ENCODE measurements around the gene SERPINA10. TPM values are rescaled to one million over a fixed set of nuclear protein-coding genes. Genes with fewer than 3 reads are reported as not detected.

The SERPINA10 gene
- total and polyA plus RNA-seq, 12 donors, result 0.13 TPM; not detected in 11

- Histone ChIP-seq H3K4me3 (no peak overlapping the region), H3K27me3 (no peaks in the 10 kb centered on the region), H3K4me1 (replicated peaks in 1 of 2) (no peaks in the 10 kb centered on the region), H3K9me3 (replicated peaks in 1 of 3) (no peaks in the 10 kb centered on the region), H3K27ac (no peak overlapping the region), H3K36me3 (replicated peaks in 1 of 2) (no peaks in the 10 kb centered on the region)
- no peak for TF ChIP-seq CTCF (IDR thresholded peaks at IDR 0.05)
- TF ChIP-seq POLR2A (IDR thresholded peaks at IDR 0.05), result no peak
- DNase-seq, result no peak
- 43 to 76% (median 63%) methylated on average over 3 of the region's 3 CpGs for WGBS, 4 donors
- intact Hi-C loops (cut with DNase I), result no loop called here
These were observed 483 bp upstream of the SERPINA10 start for GRCh38 chr14:94293578-94293924.

- no peak overlapping the region for H3K4me3 ChIP-seq
- no peaks in the 10 kb centered on the region for H3K27me3 ChIP-seq
- no peaks in the 10 kb centered on the region for H3K9me3 ChIP-seq (replicated peaks in 1 of 3)
- H3K4me1 ChIP-seq (replicated peaks in 1 of 2), result no peaks in the 10 kb centered on the region
- H3K27ac ChIP-seq, result no peak overlapping the region
- no peaks in the 10 kb centered on the region for H3K36me3 ChIP-seq (replicated peaks in 1 of 2)
- intact Hi-C loops (cut with DNase I), result no loop called here
- TF ChIP-seq CTCF (IDR thresholded peaks at IDR 0.05) (no peak), POLR2A (IDR thresholded peaks at IDR 0.05) (no peak)
- 72 to 100% (median 88%) methylated on average over 1 to 3 of the region's 3 CpGs for WGBS, 4 donors
- no peak for DNase-seq
These were observed 569 bp downstream of the SERPINA10 start for GRCh38 chr14:94292526-94292871.

- intact Hi-C loops (cut with DNase I), result no loop called here
- no peak for DNase-seq
- 73 to 79% (median 75%) methylated on average over 11 to 15 of the region's 15 CpGs for WGBS, 4 donors
These were observed 1.1 kb downstream of the SERPINA10 start for GRCh38 chr14:94291906-94292525.

GRCh38 chr14:94291159-94291905 lies 1.7 kb downstream of the SERPINA10 start:
- Histone ChIP-seq H3K9me3 (replicated peaks in 1 of 3) (no peaks in the 10 kb centered on the region), H3K36me3 (replicated peaks in 1 of 2) (no peaks in the 10 kb centered on the region), H3K27ac (no peak overlapping the region), H3K4me1 (replicated peaks in 1 of 2) (no peaks in the 10 kb centered on the region), H3K4me3 (no peak overlapping the region), H3K27me3 (no peaks in the 10 kb centered on the region)
- WGBS, 4 donors, result 84 to 88% (median 86%) methylated on average over 10 to 13 of the region's 13 CpGs
- no peak for TF ChIP-seq CTCF (IDR thresholded peaks at IDR 0.05)
- no peak for TF ChIP-seq POLR2A (IDR thresholded peaks at IDR 0.05)
- intact Hi-C loops (cut with DNase I), result no loop called here
- no peak for DNase-seq

More at GRCh38 chr14:94291906-94292525, 1.1 kb downstream of the SERPINA10 start:
- TF ChIP-seq CTCF (IDR thresholded peaks at IDR 0.05) (no peak), POLR2A (IDR thresholded peaks at IDR 0.05) (no peak)
- no peaks in the 10 kb centered on the region for H3K36me3 ChIP-seq (replicated peaks in 1 of 2)
- no peak overlapping the region for H3K4me3 ChIP-seq
- H3K27ac ChIP-seq, result no peak overlapping the region
- no peaks in the 10 kb centered on the region for H3K27me3 ChIP-seq
- no peaks in the 10 kb centered on the region for H3K9me3 ChIP-seq (replicated peaks in 1 of 3)
- no peaks in the 10 kb centered on the region for H3K4me1 ChIP-seq (replicated peaks in 1 of 2)
